ENCODE results near the gene GNB1. TPM values are rescaled to one million over a fixed set of nuclear protein-coding genes. Genes with fewer than 3 reads are reported as not detected.
A peak's percentile ranks its signal among the peaks of the same experiment; 100 is the strongest.
"Not testable (repeated sequence)": the region's sequence is repeated elsewhere in the genome, so short reads cannot be mapped to it uniquely, and the experiment has no call there.

Gene GNB1
- total RNA-seq, 1 donor from 2014 or later = 422 TPM

DNA sequence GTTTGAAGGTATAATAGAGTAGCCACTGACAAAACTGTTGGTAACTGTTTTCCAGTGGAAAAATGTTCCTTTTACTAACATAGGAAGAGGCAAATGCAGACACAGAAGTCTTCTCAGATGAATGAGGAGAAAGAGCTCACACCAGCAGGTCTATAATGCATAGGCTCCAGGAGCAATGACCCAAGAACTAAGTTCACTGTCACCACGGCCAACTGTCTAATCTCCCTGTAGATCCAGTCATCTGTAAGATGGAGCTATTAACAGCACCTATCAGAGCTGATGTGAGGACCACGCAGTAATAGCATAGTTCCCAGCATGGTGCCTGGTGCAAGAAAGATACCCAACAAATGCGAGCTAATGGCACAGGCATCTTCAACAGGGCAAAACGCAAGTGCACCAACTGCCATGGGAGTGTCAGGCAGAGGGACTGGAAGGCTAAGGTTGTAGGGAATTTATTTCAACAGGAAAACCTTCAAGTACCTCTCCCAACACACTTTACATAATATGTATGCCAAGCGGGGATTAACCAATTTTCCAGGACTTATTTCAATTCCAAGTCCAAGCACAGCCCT, 12.9 kb downstream of the GNB1 start:
- no peaks in the 10 kb centered on the region for H3K9me3 Mint-ChIP-seq
- intact Hi-C loops (cut with micrococcal nuclease) = no loop called here

DNA sequence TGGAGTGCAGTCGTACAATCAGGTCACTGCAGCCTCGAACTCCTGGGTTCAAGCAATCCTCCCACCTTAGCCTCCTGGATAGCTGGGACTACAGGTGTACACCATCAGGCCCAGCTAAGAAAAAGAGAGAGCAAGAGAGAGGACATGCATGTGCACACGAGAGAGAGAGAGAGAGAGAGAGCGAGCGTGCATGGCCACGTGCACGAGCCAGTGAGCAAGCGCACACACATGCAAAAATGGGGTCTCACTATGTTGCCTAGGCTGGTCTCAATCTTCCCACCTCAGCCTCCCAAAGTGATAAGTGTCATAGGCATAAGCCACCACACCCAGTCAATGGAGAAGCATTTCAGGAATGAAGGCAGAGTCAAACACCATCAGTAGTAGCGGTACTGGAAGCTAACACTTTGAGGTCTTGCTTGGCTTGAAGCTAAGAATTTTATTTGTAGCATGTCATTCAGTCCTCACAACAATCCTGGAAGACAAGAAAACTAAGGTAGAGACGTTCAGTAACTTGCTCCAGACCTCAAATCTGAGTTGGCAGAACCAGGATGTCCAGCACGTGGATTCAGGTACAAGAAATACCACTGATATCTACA, 14.5 kb downstream of the GNB1 start:
- Mint-ChIP-seq H3K4me3 (peak overlapping the region; percentile 32), H3K27ac (peak overlapping the region; percentile 91), H3K36me3 (ENCODE audit: low read depth) (peaks cover 58% of the 10 kb centered on the region), H3K4me1 (peaks cover 48% of the 10 kb centered on the region), H3K27me3 (no peaks in the 10 kb centered on the region), H3K9me3 (no peaks in the 10 kb centered on the region)
- intact Hi-C loops (cut with micrococcal nuclease) = no loop called here
- no peak for DNase-seq

More for the DNA sequence above, 12.9 kb downstream of the GNB1 start:
- DNase-seq = no peak
- H3K27ac Mint-ChIP-seq = peak overlapping the region; percentile 40
- no peaks in the 10 kb centered on the region for H3K27me3 Mint-ChIP-seq
- peaks cover 42% of the 10 kb centered on the region for H3K4me1 Mint-ChIP-seq
- H3K36me3 Mint-ChIP-seq (ENCODE audit: low read depth) = peaks cover 44% of the 10 kb centered on the region
- no peak overlapping the region for H3K4me3 Mint-ChIP-seq

DNA sequence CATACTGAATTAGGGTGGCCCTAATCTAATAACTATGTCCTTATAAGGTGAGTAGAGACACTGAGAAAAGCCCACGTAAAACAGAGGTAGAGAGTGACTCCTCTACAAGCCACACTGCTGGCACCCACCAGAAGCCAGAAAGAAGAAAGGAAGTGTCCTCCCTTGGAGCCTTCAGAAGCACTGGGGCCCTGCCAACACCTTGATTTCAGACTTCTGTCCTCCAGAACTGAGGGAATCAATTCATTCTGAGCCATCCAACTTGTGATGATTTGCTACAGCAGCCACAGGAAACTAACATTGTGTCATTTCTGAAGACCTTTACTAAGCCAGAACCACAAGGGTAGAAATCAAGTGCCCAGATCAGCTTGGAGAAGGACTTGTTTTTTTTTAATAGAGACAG, 15.0 kb downstream of the GNB1 start:
- DNase-seq = no peak
- peaks cover 47% of the 10 kb centered on the region for H3K4me1 Mint-ChIP-seq
- H3K36me3 Mint-ChIP-seq (ENCODE audit: low read depth) = peaks cover 58% of the 10 kb centered on the region
- H3K27me3 Mint-ChIP-seq = no peaks in the 10 kb centered on the region
- intact Hi-C loops (cut with micrococcal nuclease) = no loop called here
- H3K4me3 Mint-ChIP-seq = peak overlapping the region; percentile 32
- H3K9me3 Mint-ChIP-seq = no peaks in the 10 kb centered on the region
- H3K27ac Mint-ChIP-seq = peak overlapping the region; percentile 91

DNA sequence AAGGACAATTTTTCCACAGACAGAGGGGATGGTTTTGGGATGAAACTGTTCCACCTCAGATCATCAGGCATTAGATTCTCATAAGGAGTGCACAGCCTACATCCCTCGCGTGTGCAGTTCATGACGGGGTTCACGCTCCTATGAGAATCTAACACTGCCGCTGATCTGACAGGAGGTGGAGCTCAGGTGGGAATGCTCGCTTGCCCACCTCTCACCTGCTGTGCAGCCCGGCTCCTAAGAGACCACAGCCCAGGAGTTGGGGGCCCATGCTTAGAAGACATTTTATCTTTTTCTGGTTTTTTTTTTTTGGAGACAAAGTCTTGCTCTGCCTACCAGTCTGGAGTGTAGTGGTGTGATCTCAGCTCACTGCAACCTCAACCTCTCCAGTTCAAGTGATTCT, 16.0 kb downstream of the GNB1 start:
- intact Hi-C loops (cut with micrococcal nuclease) = no loop called here
- Mint-ChIP-seq H3K27ac (no peak overlapping the region), H3K36me3 (ENCODE audit: low read depth) (peaks cover 56% of the 10 kb centered on the region), H3K4me1 (peaks cover 48% of the 10 kb centered on the region), H3K27me3 (no peaks in the 10 kb centered on the region), H3K4me3 (no peak overlapping the region), H3K9me3 (no peaks in the 10 kb centered on the region)
- no peak for DNase-seq

DNA sequence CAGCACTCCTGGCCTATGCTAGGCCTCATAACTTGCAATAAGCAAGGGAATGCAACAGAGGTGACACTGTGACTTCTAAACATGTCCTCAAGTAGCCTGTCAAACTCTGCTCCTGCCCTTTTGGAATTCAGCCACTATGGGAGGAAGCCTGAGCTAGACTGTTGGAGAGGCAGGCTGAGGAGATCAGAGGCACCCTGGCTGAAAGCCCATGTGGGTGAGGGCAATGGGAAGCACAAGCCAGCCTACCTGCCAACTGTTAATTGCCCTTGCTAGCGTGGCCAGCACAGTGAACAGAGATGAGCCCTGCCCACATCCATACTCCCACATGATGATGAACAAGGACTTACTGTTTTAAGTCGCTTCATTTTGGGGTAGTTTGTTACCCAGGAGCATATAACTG, 17.7 kb downstream of the GNB1 start:
- H3K4me1 Mint-ChIP-seq = peaks cover 45% of the 10 kb centered on the region
- H3K27me3 Mint-ChIP-seq = no peaks in the 10 kb centered on the region
- no peak for DNase-seq
- H3K27ac Mint-ChIP-seq = no peak overlapping the region
- H3K36me3 Mint-ChIP-seq (ENCODE audit: low read depth) = peaks cover 49% of the 10 kb centered on the region
- no peak overlapping the region for H3K4me3 Mint-ChIP-seq
- no peaks in the 10 kb centered on the region for H3K9me3 Mint-ChIP-seq
- intact Hi-C loops (cut with micrococcal nuclease) = no loop called here

DNA sequence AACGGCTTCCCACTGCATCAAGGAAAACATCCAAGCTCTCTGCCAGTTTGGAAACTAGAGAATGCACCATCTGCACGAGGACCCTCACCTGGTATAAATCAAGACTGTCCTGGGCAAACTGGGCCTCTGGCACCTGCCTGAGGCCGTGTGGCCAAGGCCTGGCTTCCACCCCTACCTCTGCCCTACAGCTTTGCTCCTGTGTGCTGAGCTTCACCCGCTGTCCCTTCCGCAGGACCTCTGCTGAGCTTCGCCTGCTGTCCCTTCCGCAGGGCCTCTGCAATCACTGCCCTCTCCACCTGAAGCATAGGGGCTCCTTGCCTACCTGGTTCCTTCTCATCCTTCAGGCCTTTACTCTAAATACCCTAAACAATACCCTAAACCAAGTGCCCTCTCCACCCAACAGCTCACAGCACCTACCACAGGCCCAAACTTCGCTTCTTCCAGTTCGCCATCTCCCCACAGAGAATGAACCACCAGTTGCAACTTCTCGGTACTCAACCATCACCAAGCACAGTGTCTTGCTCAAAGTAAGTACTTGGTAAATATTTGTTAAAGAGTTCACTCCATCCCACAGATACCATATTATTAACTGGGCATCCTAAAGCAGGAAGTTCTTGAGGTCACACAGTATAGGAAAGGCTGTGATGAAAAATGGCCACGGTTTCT, 18.4 kb downstream of the GNB1 start:
- intact Hi-C loops (cut with micrococcal nuclease) = no loop called here
- no peak for DNase-seq
- no peak overlapping the region for H3K4me3 Mint-ChIP-seq
- peaks cover 48% of the 10 kb centered on the region for H3K36me3 Mint-ChIP-seq (ENCODE audit: low read depth)
- H3K27me3 Mint-ChIP-seq = no peaks in the 10 kb centered on the region
- peaks cover 39% of the 10 kb centered on the region for H3K4me1 Mint-ChIP-seq
- no peaks in the 10 kb centered on the region for H3K9me3 Mint-ChIP-seq
- no peak overlapping the region for H3K27ac Mint-ChIP-seq

DNA sequence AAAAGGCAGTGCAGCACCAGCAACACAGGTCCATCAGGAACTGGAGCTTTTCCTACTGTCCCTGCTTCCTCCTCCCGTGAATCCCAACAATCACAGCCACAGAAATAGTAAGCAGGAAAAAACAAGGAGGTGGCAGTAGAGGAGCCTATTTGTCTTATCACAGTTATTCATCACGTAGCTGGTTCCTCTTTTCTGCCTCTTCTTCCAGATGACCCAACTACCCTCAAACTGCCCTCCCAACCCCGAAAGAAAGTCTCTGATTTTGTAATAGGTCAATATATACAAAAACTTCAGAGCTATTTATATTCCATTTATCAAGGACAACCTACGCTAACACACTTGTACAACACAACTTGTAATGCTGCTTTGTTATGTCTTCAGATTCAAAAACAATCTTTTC, 21.4 kb downstream of the GNB1 start:
- no peak overlapping the region for H3K27ac Mint-ChIP-seq
- H3K36me3 Mint-ChIP-seq (ENCODE audit: low read depth) = peaks cover 40% of the 10 kb centered on the region
- no peaks in the 10 kb centered on the region for H3K27me3 Mint-ChIP-seq

DNA sequence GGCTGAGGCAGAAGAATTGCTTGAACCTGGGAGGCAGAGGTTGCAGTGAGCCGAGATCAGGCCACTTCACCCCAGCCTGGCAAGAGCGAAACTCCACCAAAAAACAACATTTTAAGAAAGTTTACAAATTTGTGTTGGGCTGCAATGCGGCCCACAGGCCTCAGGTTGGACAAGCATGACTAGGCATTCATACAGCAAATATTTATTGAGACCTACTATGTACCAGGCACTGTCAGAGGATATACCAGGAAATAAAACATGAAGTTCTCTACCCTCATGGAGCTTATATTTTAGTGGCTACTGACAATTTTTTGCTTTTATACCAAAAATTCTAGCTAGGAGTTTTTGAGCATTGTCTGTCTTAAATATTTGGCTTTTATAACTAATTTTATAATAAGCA, 23.7 kb downstream of the GNB1 start:
- Mint-ChIP-seq H3K27ac (no peak overlapping the region), H3K4me1 (peaks cover 35% of the 10 kb centered on the region), H3K4me3 (no peak overlapping the region), H3K27me3 (no peaks in the 10 kb centered on the region), H3K36me3 (ENCODE audit: low read depth) (peaks cover 27% of the 10 kb centered on the region), H3K9me3 (no peaks in the 10 kb centered on the region)
- intact Hi-C loops (cut with micrococcal nuclease) = no loop called here
- DNase-seq = no peak

More for the DNA sequence above, 21.4 kb downstream of the GNB1 start:
- Mint-ChIP-seq H3K4me3 (no peak overlapping the region), H3K9me3 (no peaks in the 10 kb centered on the region), H3K4me1 (peaks cover 33% of the 10 kb centered on the region)
- DNase-seq = no peak
- intact Hi-C loops (cut with micrococcal nuclease) = no loop called here

DNA sequence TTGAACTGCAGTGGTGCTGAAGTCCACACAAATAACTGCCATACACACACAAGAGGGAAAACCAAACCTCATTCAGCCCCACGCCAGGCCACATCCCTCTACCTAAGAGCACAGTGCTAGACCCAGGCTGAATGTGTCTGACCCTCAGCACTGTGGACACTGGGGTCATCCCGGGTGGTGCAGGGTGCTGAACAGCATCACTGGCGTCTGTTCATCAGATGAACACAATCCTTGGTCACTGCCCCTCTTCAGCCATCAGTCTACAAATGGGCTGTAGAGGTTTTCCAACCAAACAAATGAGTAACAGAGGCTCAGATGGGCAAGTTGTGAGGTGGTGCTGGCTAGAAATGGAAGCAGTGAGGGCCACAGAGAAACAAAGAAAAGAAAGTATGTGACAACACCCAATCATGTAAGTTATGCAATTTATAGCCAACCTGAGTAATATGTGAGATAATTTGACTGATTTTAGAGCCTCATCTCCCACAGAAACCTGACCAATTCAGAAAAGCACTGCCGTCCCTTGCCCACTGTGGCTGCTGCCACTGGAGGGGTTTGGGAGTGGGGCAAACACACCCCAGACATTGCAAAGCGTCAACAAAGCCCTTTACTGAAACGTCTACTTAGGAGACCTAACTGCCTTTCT, 27.9 kb downstream of the GNB1 start:
- H3K27me3 Mint-ChIP-seq = no peaks in the 10 kb centered on the region
- intact Hi-C loops (cut with micrococcal nuclease) = no loop called here
- H3K4me1 Mint-ChIP-seq = peaks cover 35% of the 10 kb centered on the region
- no peak for DNase-seq
- peaks cover 12% of the 10 kb centered on the region for H3K36me3 Mint-ChIP-seq (ENCODE audit: low read depth)
- peak overlapping the region; percentile 30 for H3K27ac Mint-ChIP-seq
- no peak overlapping the region for H3K4me3 Mint-ChIP-seq
- H3K9me3 Mint-ChIP-seq = no peaks in the 10 kb centered on the region

DNA sequence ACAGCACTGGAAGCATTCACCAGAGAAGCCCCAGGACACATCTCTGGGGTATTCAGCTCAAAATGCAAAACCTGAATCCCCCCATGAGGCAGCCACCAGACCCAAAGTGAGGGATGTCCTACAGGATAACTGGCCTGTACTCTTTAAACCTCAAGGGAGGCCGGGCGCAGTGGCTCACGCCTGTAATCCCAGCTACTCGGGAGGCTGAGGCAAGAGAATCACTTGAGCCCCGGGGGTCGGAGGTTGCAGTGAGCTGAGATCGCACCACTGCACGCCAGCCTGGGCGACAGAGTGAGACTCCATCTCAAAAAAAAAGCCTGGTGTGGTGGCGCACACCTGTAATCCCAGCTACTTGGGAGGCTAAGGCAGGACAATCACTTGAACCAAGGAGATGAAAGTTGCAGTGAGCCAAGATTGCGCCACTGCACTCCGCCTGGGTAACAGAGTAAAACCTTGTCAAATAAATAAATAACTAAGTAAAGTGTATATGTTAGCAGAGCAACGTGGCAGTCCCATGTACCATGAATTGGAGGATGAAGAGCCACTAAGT, 29.1 kb downstream of the GNB1 start:
- DNase-seq; H3K36me3 Mint-ChIP-seq (ENCODE audit: low read depth); H3K9me3 Mint-ChIP-seq; intact Hi-C loops (cut with micrococcal nuclease); H3K27me3 Mint-ChIP-seq; H3K27ac Mint-ChIP-seq; H3K4me3 Mint-ChIP-seq: not testable (repeated sequence)
- peaks cover 40% of the 10 kb centered on the region for H3K4me1 Mint-ChIP-seq

DNA sequence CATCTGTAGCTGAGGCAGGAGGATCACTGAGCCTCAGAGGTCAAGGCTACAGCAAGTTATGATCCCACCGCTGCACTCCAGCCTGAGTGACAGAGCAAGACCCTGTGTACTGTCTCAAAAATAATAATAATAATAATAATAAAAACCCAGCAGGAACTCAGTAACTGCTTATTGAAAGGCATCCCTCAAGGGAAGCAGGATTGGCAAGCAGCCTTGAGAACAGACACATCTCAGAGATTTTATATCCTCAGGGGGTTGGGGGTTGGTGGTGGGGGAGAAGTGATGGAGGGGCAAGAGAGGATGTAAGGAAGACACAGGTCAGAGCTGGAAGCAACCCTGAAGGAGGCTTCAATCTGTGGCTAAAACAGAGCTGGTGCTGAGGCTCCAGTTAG, 29.6 kb downstream of the GNB1 start:
- H3K4me3 Mint-ChIP-seq = no peak overlapping the region
- intact Hi-C loops (cut with micrococcal nuclease) = no loop called here
- H3K27ac Mint-ChIP-seq = no peak overlapping the region
- H3K4me1 Mint-ChIP-seq = peaks cover 38% of the 10 kb centered on the region
- H3K27me3 Mint-ChIP-seq = no peaks in the 10 kb centered on the region
- no peaks in the 10 kb centered on the region for H3K9me3 Mint-ChIP-seq
- DNase-seq = no peak
- H3K36me3 Mint-ChIP-seq (ENCODE audit: low read depth) = peaks cover 8% of the 10 kb centered on the region

DNA sequence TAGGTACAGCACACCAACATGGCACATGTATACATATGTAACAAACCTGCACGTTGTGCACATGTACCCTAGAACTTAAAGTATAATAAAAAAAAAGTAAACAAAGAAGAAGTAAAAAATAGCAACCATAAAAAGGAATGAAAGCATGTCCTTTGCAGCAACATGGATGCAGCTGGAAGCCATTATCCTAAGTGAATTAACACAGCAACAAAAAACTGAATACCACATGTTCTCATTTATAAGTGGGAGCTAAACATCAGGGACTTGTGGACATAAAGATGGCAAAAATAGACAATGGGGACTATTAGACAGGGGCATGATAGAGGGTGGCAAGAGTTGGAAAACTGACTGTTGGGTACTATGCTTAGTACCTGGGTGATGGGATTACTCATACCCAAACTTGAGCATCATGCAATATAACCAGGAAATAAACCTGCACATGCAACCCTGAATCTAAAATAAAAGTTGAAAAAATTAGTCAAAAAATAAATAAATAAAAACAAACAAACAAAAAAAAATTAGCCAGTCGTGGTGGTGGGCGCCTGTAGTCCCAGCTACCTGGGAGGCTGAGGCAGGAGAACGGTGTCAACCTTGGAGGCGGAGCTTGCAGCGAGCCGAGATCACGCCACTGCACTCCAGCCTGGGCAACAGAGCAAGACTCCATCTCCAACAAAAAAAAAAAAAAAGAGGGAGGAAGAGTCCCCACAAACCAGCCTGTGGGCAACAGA, 30.8 kb downstream of the GNB1 start:
- H3K27me3 Mint-ChIP-seq; intact Hi-C loops (cut with micrococcal nuclease); DNase-seq; H3K36me3 Mint-ChIP-seq (ENCODE audit: low read depth); H3K4me3 Mint-ChIP-seq; H3K9me3 Mint-ChIP-seq: not testable (repeated sequence)
- peaks cover 35% of the 10 kb centered on the region for H3K4me1 Mint-ChIP-seq
- H3K27ac Mint-ChIP-seq = peak overlapping the region; percentile 25

DNA sequence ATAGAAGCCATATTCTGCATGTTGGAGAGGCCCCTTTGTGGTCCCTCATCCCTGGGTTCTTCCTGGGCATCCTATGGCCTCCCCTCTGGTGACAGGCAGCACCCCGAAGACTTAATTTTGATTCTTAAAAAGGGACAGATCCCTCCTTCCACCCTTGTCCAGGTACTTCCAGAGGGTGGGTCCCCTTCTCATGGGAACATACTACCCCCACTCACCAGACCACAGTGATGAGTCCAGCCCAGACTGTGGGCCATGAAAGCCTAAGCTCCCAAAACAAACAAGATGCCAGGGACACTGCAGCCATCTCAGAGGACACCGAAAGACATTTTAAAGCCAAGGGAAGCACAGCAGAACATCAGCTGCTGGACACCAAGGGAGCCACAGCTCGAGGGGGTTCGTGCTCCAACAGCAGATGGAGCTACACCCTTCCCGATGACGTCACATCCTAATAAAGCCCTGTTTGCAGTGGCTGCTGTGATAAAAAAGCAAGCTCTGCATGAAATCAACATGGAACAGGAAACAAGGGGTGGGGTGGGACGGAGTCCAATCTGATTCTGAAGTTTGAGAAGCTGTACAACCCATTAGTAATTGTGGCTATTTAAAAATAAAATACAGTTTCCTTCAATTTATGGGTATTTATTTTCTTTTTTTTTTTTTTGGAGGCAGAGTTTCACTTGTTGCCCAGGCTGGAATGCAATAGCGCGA, 32.4 kb downstream of the GNB1 start:
- H3K4me3 Mint-ChIP-seq = no peak overlapping the region
- H3K36me3 Mint-ChIP-seq (ENCODE audit: low read depth) = peaks cover 4% of the 10 kb centered on the region
- no peak for DNase-seq
- no peaks in the 10 kb centered on the region for H3K9me3 Mint-ChIP-seq
- H3K27ac Mint-ChIP-seq = peak overlapping the region; percentile 39
- intact Hi-C loops (cut with micrococcal nuclease) = no loop called here
- H3K4me1 Mint-ChIP-seq = peaks cover 37% of the 10 kb centered on the region
- no peaks in the 10 kb centered on the region for H3K27me3 Mint-ChIP-seq
